H9 (cell line): ENCODE measurements around the gene TBC1D5. TPM values are rescaled to one million over a fixed set of nuclear protein-coding genes. Genes with fewer than 3 reads are reported as not detected.

Source experiments
- DNase-seq: peaks from one replicate; pipeline ENCODE4 v3.0.0-alpha.2; 2017
- H2AFZ ChIP-seq: one replicate; pipeline ENCODE4 v1.6.1; 2013; ENCODE audit warnings: mild to moderate bottlenecking, low read length, control low read depth, moderate library complexity
- H2AK5ac ChIP-seq: 2 replicates; pipeline ENCODE4 v1.6.1; 2013; ENCODE audit warnings: low read length, control low read depth, mixed read lengths; ENCODE audit not compliant: insufficient read length
- H2BK120ac ChIP-seq: one replicate; pipeline ENCODE4 v1.6.1; 2013; ENCODE audit warnings: low read depth, mild to moderate bottlenecking, low read length, control low read depth, inconsistent platforms; ENCODE audit not compliant: poor library complexity, severe bottlenecking
- H2BK12ac ChIP-seq: 2 replicates; pipeline ENCODE4 v1.6.1; 2013; ENCODE audit warnings: low read length, control low read depth, mixed read lengths, low read depth; ENCODE audit not compliant: insufficient read length
- H2BK15ac ChIP-seq: 2 replicates; pipeline ENCODE4 v1.6.1; 2013; ENCODE audit warnings: low read depth, low read length, control low read depth
- H2BK20ac ChIP-seq: one replicate; pipeline ENCODE4 v1.6.1; 2013; ENCODE audit warnings: low read depth, mild to moderate bottlenecking, low read length, control low read depth, inconsistent platforms; ENCODE audit not compliant: poor library complexity, severe bottlenecking
- H2BK5ac ChIP-seq: 2 replicates; pipeline ENCODE4 v1.6.1; 2013; ENCODE audit warnings: low read length, control low read depth, mixed read lengths; ENCODE audit not compliant: insufficient read length
- H3K14ac ChIP-seq: 2 replicates; pipeline ENCODE4 v1.6.1; 2013; ENCODE audit warnings: low read length, control low read depth; ENCODE audit not compliant: insufficient read depth
- H3K18ac ChIP-seq: 2 replicates; pipeline ENCODE4 v1.6.1; 2013; ENCODE audit warnings: low read depth, mild to moderate bottlenecking, mixed read lengths, low read length, control low read depth; ENCODE audit not compliant: insufficient read length
- H3K23ac ChIP-seq: 2 replicates; pipeline ENCODE4 v1.6.1; 2013; ENCODE audit warnings: low read length, control low read depth, mixed read lengths, low read depth; ENCODE audit not compliant: insufficient read length
- H3K23me2 ChIP-seq: 2 replicates; pipeline ENCODE4 v1.6.1; 2013; ENCODE audit warnings: low read depth, mild to moderate bottlenecking, mixed read lengths, low read length, control low read depth; ENCODE audit not compliant: insufficient read length, poor library complexity, severe bottlenecking
- H3K27ac ChIP-seq: 2 replicates; pipeline ENCODE4 v1.5.1; 2013; ENCODE audit warnings: low read length, control low read depth, mixed read lengths, low read depth; ENCODE audit not compliant: insufficient read length
- H3K27me3 ChIP-seq: 2 replicates; pipeline ENCODE4 v1.6.1; 2013; ENCODE audit warnings: low read length, control low read depth, inconsistent platforms; ENCODE audit not compliant: insufficient read depth
- H3K4ac ChIP-seq: 2 replicates; pipeline ENCODE4 v1.6.1; 2013; ENCODE audit warnings: low read depth, mild to moderate bottlenecking, control low read depth, inconsistent platforms, low read length, moderate library complexity
- H3K4me1 ChIP-seq: 2 replicates; pipeline ENCODE4 v1.6.1; 2013; ENCODE audit warnings: low read length, control low read depth, inconsistent platforms; ENCODE audit not compliant: insufficient read depth
- H3K4me2 ChIP-seq: 2 replicates; pipeline ENCODE4 v1.6.1; 2013; ENCODE audit warnings: low read length, control low read depth, mixed read lengths; ENCODE audit not compliant: insufficient read length, insufficient read depth
- H3K56ac ChIP-seq: 2 replicates; pipeline ENCODE4 v1.6.1; 2013; ENCODE audit warnings: low read depth, mild to moderate bottlenecking, mixed read lengths, low read length, control low read depth; ENCODE audit not compliant: insufficient read length
- H3K79me1 ChIP-seq: 2 replicates; pipeline ENCODE4 v1.6.1; 2013; ENCODE audit warnings: low read depth, mild to moderate bottlenecking, moderate library complexity, low read length, control low read depth, inconsistent platforms; ENCODE audit not compliant: insufficient read depth, poor library complexity, severe bottlenecking
- H3K79me2 ChIP-seq: 2 replicates; pipeline ENCODE4 v1.6.1; 2013; ENCODE audit warnings: low read length, control low read depth, inconsistent platforms; ENCODE audit not compliant: insufficient read depth
- H3K9ac ChIP-seq: 2 replicates; pipeline ENCODE4 v1.6.1; 2013; ENCODE audit warnings: low read length, control low read depth, mixed read lengths; ENCODE audit not compliant: insufficient read length; ENCODE audit errors: extremely low read depth
- H3K9me3 ChIP-seq: one replicate; pipeline ENCODE4 v1.6.1; 2013; ENCODE audit warnings: low read depth, low read length, inconsistent platforms; ENCODE audit not compliant: control insufficient read depth
- H3T11ph ChIP-seq: one replicate; pipeline ENCODE4 v1.6.1; 2013; ENCODE audit warnings: mild to moderate bottlenecking, low read length, control low read depth, inconsistent platforms
- H4K20me1 ChIP-seq: one replicate; pipeline ENCODE4 v1.6.1; 2013; ENCODE audit not compliant: control insufficient read depth, insufficient read length, insufficient read depth
- H4K5ac ChIP-seq: 2 replicates; pipeline ENCODE4 v1.6.1; 2013; ENCODE audit warnings: low read depth, mild to moderate bottlenecking, mixed read lengths, low read length, control low read depth; ENCODE audit not compliant: insufficient read length
- H4K8ac ChIP-seq: replicated peaks from 2 replicates; pipeline ENCODE4 v1.6.1; 2013; ENCODE audit warnings: low read length, control low read depth, mixed read lengths, low read depth; ENCODE audit not compliant: insufficient read length
- H4K91ac ChIP-seq: 2 replicates; pipeline ENCODE4 v1.6.1; 2013; ENCODE audit warnings: low read depth, mild to moderate bottlenecking, moderate library complexity, mixed read lengths, low read length, control low read depth; ENCODE audit not compliant: insufficient read length
- H3K27ac Mint-ChIP-seq, 3 experiments: 2 replicates in 2 of 3; 3 replicates in 1 of 3; pipeline ENCODE4 v1.8.0; 2020 to 2021; ENCODE audit warnings: mixed read lengths in 3 of 3, mild to moderate bottlenecking in 1 of 3, moderate library complexity in 1 of 3
- H3K27me3 Mint-ChIP-seq: 2 replicates; pipeline ENCODE4 v1.8.0; 2021; ENCODE audit warnings: low read depth, mild to moderate bottlenecking, moderate library complexity, mixed read lengths
- H3K36me3 Mint-ChIP-seq, 3 experiments: 2 replicates in 2 of 3; 3 replicates in 1 of 3; pipeline ENCODE4 v1.8.0; 2020 to 2021; ENCODE audit warnings: low read depth in 3 of 3, mixed read lengths in 3 of 3; ENCODE audit not compliant: insufficient read depth in 1 of 3
- H3K4me1 Mint-ChIP-seq, 2 experiments: 2 replicates each; pipeline ENCODE4 v1.8.0; 2020; ENCODE audit warnings: mixed read lengths in 2 of 2
- H3K4me3 Mint-ChIP-seq, 2 experiments: 2 replicates in 1 of 2; 3 replicates in 1 of 2; pipeline ENCODE4 v1.8.0; 2020 to 2021; ENCODE audit warnings: mild to moderate bottlenecking in 2 of 2, mixed read lengths in 2 of 2, moderate library complexity in 1 of 2
- H3K9me3 Mint-ChIP-seq, 2 experiments: 2 replicates in 1 of 2; 3 replicates in 1 of 2; pipeline ENCODE4 v1.8.0; 2020; ENCODE audit warnings: mild to moderate bottlenecking in 2 of 2, mixed read lengths in 2 of 2, moderate library complexity in 1 of 2
- CTCF ChIP-seq: fragments of 200-600 bp; sonication (generic); conservative IDR thresholded peaks from 3 replicates; pipeline ENCODE4 v1.8.0; 2021; ENCODE audit warnings: antibody characterized with exemption, mild to moderate bottlenecking
- total RNA-seq: library from RNA; stranded (reverse); gene quantifications from 2 replicates; pipeline ENCODE4 v1.2.1, GENCODE V29; 2021

TBC1D5 gene
- total RNA-seq, 1 experiment from 2014 or later, result 25.0 TPM

GRCh38 chr3:17717411-17717810 is 25.0 kb downstream of the TBC1D5 start:
- H3T11ph ChIP-seq, result no peak overlapping the region
- no peaks in the 10 kb centered on the region for H4K20me1 ChIP-seq
- no peaks in the 10 kb centered on the region for H3K4me1 ChIP-seq
- H2BK12ac ChIP-seq, result no peak overlapping the region
- TF ChIP-seq CTCF, result no peak
- H3K79me1 ChIP-seq, result no peaks in the 10 kb centered on the region
- H3K9me3 Mint-ChIP-seq, result peaks cover 14 to 18% of the 10 kb centered on the region in 2 experiments; a peak in 4 of 5 replicates
- no peak overlapping the region for H3K4ac ChIP-seq
- no peak overlapping the region for H3K18ac ChIP-seq
- H3K27ac ChIP-seq, result no peak overlapping the region
- no peak overlapping the region for H2BK20ac ChIP-seq
- no peak overlapping the region for H3K56ac ChIP-seq
- H3K9ac ChIP-seq, result no peak overlapping the region
- H4K8ac ChIP-seq, result no peak overlapping the region
- H3K23me2 ChIP-seq, result no peaks in the 10 kb centered on the region
- H3K23ac ChIP-seq, result no peak overlapping the region
- no peak overlapping the region for H4K5ac ChIP-seq
- no peak overlapping the region for H2BK15ac ChIP-seq
- H3K4me3 Mint-ChIP-seq, result no peak overlapping the region
- no peaks in the 10 kb centered on the region for H3K27me3 Mint-ChIP-seq
- no peak for DNase-seq
- H3K27ac Mint-ChIP-seq, result no peak overlapping the region
- no peak overlapping the region for H2AK5ac ChIP-seq
- H3K4me1 Mint-ChIP-seq, result 0 out of 4 replicates have a peak, but pooled peaks cover 0 to 3% of the 10 kb centered on the region in 2 experiments
- no peaks in the 10 kb centered on the region for H3K79me2 ChIP-seq
- no peak overlapping the region for H3K14ac ChIP-seq
- H4K91ac ChIP-seq, result no peak overlapping the region
- no peak overlapping the region for H2AFZ ChIP-seq
- no peak overlapping the region for H3K4me2 ChIP-seq
- peaks cover 4% of the 10 kb centered on the region for H3K9me3 ChIP-seq
- H3K36me3 Mint-ChIP-seq, result peaks cover 21 to 30% (median 30%) of the 10 kb centered on the region in 3 experiments
- no peak overlapping the region for H2BK5ac ChIP-seq
- H3K27me3 ChIP-seq, result no peaks in the 10 kb centered on the region
- H2BK120ac ChIP-seq, result no peak overlapping the region
